ENCODE measurements around the gene RHEX.

Gene RHEX

DNA sequence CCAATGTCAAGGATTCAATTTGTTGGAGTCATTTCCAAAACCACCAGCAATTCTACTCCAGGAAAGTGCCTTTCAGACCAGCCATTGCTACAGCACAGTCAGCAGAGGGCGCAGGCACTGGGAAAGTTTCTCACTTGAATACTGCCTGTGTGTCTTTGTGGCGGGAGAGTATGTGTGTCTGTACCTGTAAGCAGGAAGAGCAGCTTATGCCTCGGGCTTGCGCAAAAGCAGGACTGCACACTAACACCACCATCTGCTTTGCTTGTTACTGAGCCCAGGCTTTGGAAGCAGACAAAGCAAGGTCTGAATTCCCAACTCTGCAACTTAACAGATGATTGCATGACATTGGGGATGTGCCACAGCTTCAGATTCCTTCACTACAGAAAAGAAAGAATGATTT, 22.3 kb upstream of the RHEX start:
- Histone ChIP-seq H3K9ac (ENCODE audit: low read length) (peak overlapping the region; percentile 68), H3K79me2 (ENCODE audit: low read length) (peaks cover 62% of the 10 kb centered on the region), H4K20me1 (ENCODE audit: insufficient read depth, low read length) (no peaks in the 10 kb centered on the region), H3K9me3 (ENCODE audit: insufficient read depth, low read length) (peaks cover 12% of the 10 kb centered on the region), H2AFZ (ENCODE audit: low read depth, low read length) (no peak overlapping the region), H3K27me3 (ENCODE audit: low read depth, low read length) (no peaks in the 10 kb centered on the region), H3K27ac (ENCODE audit: low read length) (peak overlapping the region; percentile 96), H3K4me2 (ENCODE audit: low read length) (peak overlapping the region; percentile 76), H3K36me3 (replicated peaks; ENCODE audit: low read depth, low read length) (peaks cover 12% of the 10 kb centered on the region), H3K4me3 (ENCODE audit: low read length) (peak overlapping the region; percentile 53), H3K4me1 (ENCODE audit: low read length) (peaks cover 64% of the 10 kb centered on the region)
- TF ChIP-seq, protein P1, sequence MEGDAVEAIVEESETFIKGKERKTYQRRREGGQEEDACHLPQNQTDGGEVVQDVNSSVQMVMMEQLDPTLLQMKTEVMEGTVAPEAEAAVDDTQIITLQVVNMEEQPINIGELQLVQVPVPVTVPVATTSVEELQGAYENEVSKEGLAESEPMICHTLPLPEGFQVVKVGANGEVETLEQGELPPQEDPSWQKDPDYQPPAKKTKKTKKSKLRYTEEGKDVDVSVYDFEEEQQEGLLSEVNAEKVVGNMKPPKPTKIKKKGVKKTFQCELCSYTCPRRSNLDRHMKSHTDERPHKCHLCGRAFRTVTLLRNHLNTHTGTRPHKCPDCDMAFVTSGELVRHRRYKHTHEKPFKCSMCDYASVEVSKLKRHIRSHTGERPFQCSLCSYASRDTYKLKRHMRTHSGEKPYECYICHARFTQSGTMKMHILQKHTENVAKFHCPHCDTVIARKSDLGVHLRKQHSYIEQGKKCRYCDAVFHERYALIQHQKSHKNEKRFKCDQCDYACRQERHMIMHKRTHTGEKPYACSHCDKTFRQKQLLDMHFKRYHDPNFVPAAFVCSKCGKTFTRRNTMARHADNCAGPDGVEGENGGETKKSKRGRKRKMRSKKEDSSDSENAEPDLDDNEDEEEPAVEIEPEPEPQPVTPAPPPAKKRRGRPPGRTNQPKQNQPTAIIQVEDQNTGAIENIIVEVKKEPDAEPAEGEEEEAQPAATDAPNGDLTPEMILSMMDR (IDR thresholded peaks at IDR 0.05; ENCODE audit: low read depth, low read length) = peak; percentile 98
- TF ChIP-seq EZH2phosphoT487 (IDR thresholded peaks at IDR 0.05; ENCODE audit: low read depth) = no peak

DNA sequence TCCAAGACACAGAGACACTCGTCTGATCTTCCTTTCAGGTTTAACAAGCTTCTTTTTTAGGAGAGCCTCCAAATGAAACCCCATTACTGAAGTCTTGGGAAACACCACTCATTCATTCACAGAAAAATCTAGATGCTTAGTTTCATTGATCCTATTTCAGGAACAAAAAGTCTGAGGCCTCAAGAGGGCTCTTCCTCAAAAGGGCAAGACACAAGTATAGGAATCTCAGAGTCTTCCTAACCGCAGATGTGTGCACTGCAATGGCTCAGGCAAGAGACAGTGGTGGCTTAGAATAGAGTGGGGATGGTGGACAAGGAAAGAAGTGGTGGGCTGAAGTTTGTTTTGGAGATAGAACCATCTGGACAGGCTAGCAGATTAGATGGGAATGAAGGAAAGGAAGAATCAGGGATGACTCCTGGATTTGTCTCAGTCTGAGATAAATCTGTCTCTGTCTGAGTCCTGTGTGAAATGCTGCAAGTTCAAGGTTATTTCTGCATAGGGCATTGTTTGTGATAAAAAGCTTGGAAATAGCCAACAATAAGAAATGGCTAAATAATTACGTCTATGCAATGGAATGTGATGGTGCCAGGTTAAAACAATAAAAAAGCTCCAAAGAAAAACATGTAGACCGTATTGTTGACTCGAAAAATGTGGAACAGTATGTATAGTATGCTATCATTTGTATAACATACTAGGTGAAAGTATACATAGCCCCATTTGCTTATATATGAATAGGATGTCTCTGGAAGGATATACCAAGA, 20.4 kb upstream of the RHEX start:
- Histone ChIP-seq H3K9me3 (ENCODE audit: insufficient read depth, low read length) (peaks cover 9% of the 10 kb centered on the region), H3K27ac (ENCODE audit: low read length) (peak overlapping the region; percentile 96), H3K4me3 (ENCODE audit: low read length) (peak overlapping the region; percentile 0; the same call in 1 of the 2 replicates), H4K20me1 (ENCODE audit: insufficient read depth, low read length) (no peaks in the 10 kb centered on the region), H3K4me2 (ENCODE audit: low read length) (peak overlapping the region; percentile 76), H3K36me3 (replicated peaks; ENCODE audit: low read depth, low read length) (peaks cover 14% of the 10 kb centered on the region), H3K27me3 (ENCODE audit: low read depth, low read length) (no peaks in the 10 kb centered on the region), H3K4me1 (ENCODE audit: low read length) (peaks cover 68% of the 10 kb centered on the region), H2AFZ (ENCODE audit: low read depth, low read length) (no peak overlapping the region), H3K9ac (ENCODE audit: low read length) (peak overlapping the region; percentile 68), H3K79me2 (ENCODE audit: low read length) (peaks cover 79% of the 10 kb centered on the region)
- TF ChIP-seq, protein P1 (IDR thresholded peaks at IDR 0.05; ENCODE audit: low read depth, low read length) = no peak
- TF ChIP-seq EZH2phosphoT487 (IDR thresholded peaks at IDR 0.05; ENCODE audit: low read depth) = no peak

DNA sequence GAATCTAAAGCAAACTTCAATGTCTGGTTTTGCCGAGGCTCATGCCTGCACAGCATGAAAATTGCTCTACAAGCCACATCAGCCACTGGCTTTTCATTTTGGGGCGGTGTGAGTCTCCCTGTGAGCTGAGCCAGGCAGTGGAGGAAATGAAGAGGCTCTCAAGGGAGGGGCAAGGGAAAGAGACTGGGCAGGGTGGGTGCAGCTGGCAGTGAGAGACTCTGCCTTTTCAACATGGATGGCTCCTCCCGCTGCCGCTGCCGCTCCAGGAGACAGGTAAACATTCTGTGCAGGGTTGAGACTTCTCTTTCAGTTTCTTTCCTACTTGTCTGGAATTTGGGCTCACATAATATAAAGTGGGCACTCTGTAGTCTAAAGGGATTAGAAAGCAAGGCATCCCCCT, 17.9 kb upstream of the RHEX start:
- Histone ChIP-seq H3K79me2 (ENCODE audit: low read length) (peaks cover 98% of the 10 kb centered on the region), H3K9me3 (ENCODE audit: insufficient read depth, low read length) (peaks cover 9% of the 10 kb centered on the region), H3K27ac (ENCODE audit: low read length) (peak overlapping the region; percentile 96), H2AFZ (ENCODE audit: low read depth, low read length) (no peak overlapping the region), H3K36me3 (replicated peaks; ENCODE audit: low read depth, low read length) (peaks cover 29% of the 10 kb centered on the region), H3K4me2 (ENCODE audit: low read length) (peak overlapping the region; percentile 91), H4K20me1 (ENCODE audit: insufficient read depth, low read length) (no peaks in the 10 kb centered on the region), H3K27me3 (ENCODE audit: low read depth, low read length) (no peaks in the 10 kb centered on the region), H3K4me3 (ENCODE audit: low read length) (peak overlapping the region; percentile 83), H3K4me1 (ENCODE audit: low read length) (peaks cover 83% of the 10 kb centered on the region), H3K9ac (ENCODE audit: low read length) (peak overlapping the region; percentile 97)
- TF ChIP-seq, protein P1 (IDR thresholded peaks at IDR 0.05; ENCODE audit: low read depth, low read length) = no peak
- no peak for TF ChIP-seq EZH2phosphoT487 (IDR thresholded peaks at IDR 0.05; ENCODE audit: low read depth)

DNA sequence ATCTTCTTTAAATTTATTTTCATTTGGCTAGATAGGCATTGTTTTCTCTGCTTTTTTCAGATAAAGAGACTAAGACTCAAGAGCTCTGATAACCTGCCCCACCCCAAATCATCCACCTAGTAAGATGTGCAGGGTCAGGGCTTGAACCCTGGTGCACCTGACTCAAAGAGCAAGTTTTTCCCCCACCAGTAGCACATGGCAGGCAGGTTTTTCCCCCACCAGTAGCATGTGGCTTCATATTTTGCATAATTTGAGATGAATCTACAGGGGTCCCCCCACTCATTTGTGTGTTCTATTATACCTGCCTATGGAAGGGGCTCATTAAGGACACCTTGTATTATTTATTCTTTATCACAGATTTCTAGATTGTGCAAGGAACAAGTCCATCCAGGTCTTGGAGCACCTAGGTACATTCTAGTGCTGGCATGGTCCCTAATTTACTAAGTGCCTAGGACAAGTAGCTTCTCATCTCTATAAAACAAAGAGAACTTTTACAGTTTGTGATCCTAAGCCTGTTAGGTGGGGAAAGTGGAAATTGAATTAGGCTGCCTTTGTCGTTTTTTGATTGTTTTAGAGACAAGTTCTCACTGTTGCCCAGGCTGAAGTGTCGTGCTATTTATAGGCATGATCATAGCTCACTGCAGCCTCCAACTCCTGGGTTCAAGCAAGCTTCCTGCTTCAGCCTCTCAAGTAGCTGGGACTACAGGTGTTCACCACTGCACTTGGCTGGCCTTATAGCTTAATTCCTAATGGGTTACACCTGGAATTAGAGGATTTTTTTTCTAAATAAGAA, 16.1 kb upstream of the RHEX start:
- peaks cover 83% of the 10 kb centered on the region for H3K4me1 ChIP-seq (ENCODE audit: low read length)
- H3K27me3 ChIP-seq (ENCODE audit: low read depth, low read length) = no peaks in the 10 kb centered on the region
- no peaks in the 10 kb centered on the region for H4K20me1 ChIP-seq (ENCODE audit: insufficient read depth, low read length)
- H3K4me2 ChIP-seq (ENCODE audit: low read length) = peak overlapping the region; percentile 91
- H3K9me3 ChIP-seq (ENCODE audit: insufficient read depth, low read length) = peaks cover 9% of the 10 kb centered on the region
- no peak overlapping the region for H2AFZ ChIP-seq (ENCODE audit: low read depth, low read length)
- H3K36me3 ChIP-seq (replicated peaks; ENCODE audit: low read depth, low read length) = peaks cover 38% of the 10 kb centered on the region
- peak overlapping the region; percentile 83 for H3K4me3 ChIP-seq (ENCODE audit: low read length)
- H3K9ac ChIP-seq (ENCODE audit: low read length) = peak overlapping the region; percentile 97
- TF ChIP-seq, protein P1 (IDR thresholded peaks at IDR 0.05; ENCODE audit: low read depth, low read length) = no peak
- TF ChIP-seq EZH2phosphoT487 (IDR thresholded peaks at IDR 0.05; ENCODE audit: low read depth) = no peak
- peaks cover 99% of the 10 kb centered on the region for H3K79me2 ChIP-seq (ENCODE audit: low read length)
- H3K27ac ChIP-seq (ENCODE audit: low read length) = peak overlapping the region; percentile 96

All from OCI-LY3 (cell line).